Measurements from ENCODE around the gene IRF3.
A peak's percentile ranks its signal among the peaks of the same experiment; 100 is the strongest.

IRF3 gene

GRCh38 chr19:49667473-49667872, 1.8 kb upstream of the IRF3 start:
- DNase-seq, result no peak

GRCh38 chr19:49666120-49666444, 425 bp upstream of the IRF3 start:
- DNase-seq, result no peak

GRCh38 chr19:49665036-49665350, 664 bp downstream of the IRF3 start:
- DNase-seq, result no peak

GRCh38 chr19:49664171-49665035, 1.3 kb downstream of the IRF3 start:
- peak; percentile 92 for DNase-seq

- no peak for DNase-seq
Measured at GRCh38 chr19:49663224-49663623, 2.4 kb downstream of the IRF3 start.

- DNase-seq, result no peak
Measured at GRCh38 chr19:49662011-49662410, 3.6 kb downstream of the IRF3 start.

- DNase-seq, result no peak
Measured at GRCh38 chr19:49660338-49660961, 5.2 kb downstream of the IRF3 start.

- no peak for DNase-seq
Measured at GRCh38 chr19:49658566-49659442, 6.9 kb downstream of the IRF3 start.

- no peak for DNase-seq
Measured at GRCh38 chr19:49658139-49658517, 7.5 kb downstream of the IRF3 start.

GRCh38 chr19:49657493-49658138, 8.0 kb downstream of the IRF3 start:
- no peak for DNase-seq

- DNase-seq, result no peak
Measured at GRCh38 chr19:49656456-49657109, 9.1 kb downstream of the IRF3 start.

GRCh38 chr19:49655570-49656455, 9.8 kb downstream of the IRF3 start:
- no peak for DNase-seq

- no peak for DNase-seq
Measured at GRCh38 chr19:49654581-49654980, 11.1 kb downstream of the IRF3 start.

- DNase-seq, result no peak
Measured at GRCh38 chr19:49653466-49653806, 12.2 kb downstream of the IRF3 start.

- DNase-seq, result no peak
Measured at GRCh38 chr19:49652551-49653465, 12.8 kb downstream of the IRF3 start.

- no peak for DNase-seq
Measured at GRCh38 chr19:49651820-49652550, 13.7 kb downstream of the IRF3 start.

GRCh38 chr19:49651029-49651819, 14.4 kb downstream of the IRF3 start:
- DNase-seq, result no peak

GRCh38 chr19:49646586-49646985, 19.1 kb downstream of the IRF3 start:
- DNase-seq, result no peak

- DNase-seq, result no peak
Measured at GRCh38 chr19:49645995-49646394, 19.7 kb downstream of the IRF3 start.
